DMS 273 (cell line): ENCODE data around the gene COX14.
"Not testable (repeated sequence)": the region's sequence is repeated elsewhere in the genome, so short reads cannot be mapped to it uniquely, and the experiment has no call there.

Experiments used
- DNase-seq: peaks from one replicate; lab custom pipeline; 2025; ENCODE audit not compliant: unreplicated experiment; lab: John Stamatoyannopoulos, UW

COX14 gene

GRCh38 chr12:50107416-50108268 lies 4.4 kb upstream of the COX14 start:
- no peak for DNase-seq

GRCh38 chr12:50109319-50109718 lies 2.7 kb upstream of the COX14 start:
- no peak for DNase-seq

- peak; percentile 34 for DNase-seq
These were observed 1.8 kb upstream of the COX14 start for GRCh38 chr12:50110127-50110761.

GRCh38 chr12:50110762-50111351 lies 1.2 kb upstream of the COX14 start:
- peak; percentile 34 for DNase-seq

GRCh38 chr12:50111395-50111692 lies 692 bp upstream of the COX14 start:
- no peak for DNase-seq

- peak; percentile 59 for DNase-seq
These were observed 601 bp downstream of the COX14 start for GRCh38 chr12:50112456-50113218.

- DNase-seq = no peak
These were observed 5.1 kb downstream of the COX14 start for GRCh38 chr12:50117057-50117622.

GRCh38 chr12:50119387-50119786 lies 7.4 kb downstream of the COX14 start:
- DNase-seq = no peak

GRCh38 chr12:50120521-50120920 lies 8.5 kb downstream of the COX14 start:
- DNase-seq = no peak

- no peak for DNase-seq
These were observed 8.9 kb downstream of the COX14 start for GRCh38 chr12:50120953-50121352.

GRCh38 chr12:50121641-50122040 lies 9.6 kb downstream of the COX14 start:
- DNase-seq = no peak

- DNase-seq = no peak
These were observed 11.2 kb downstream of the COX14 start for GRCh38 chr12:50123203-50123602.

- no peak for DNase-seq
These were observed 15.5 kb downstream of the COX14 start for GRCh38 chr12:50127546-50127945.

GRCh38 chr12:50129290-50129689 lies 17.3 kb downstream of the COX14 start:
- DNase-seq = no peak

GRCh38 chr12:50132505-50133135 lies 20.6 kb downstream of the COX14 start:
- DNase-seq = peak; percentile 63

GRCh38 chr12:50142993-50143392 lies 31.0 kb downstream of the COX14 start:
- no peak for DNase-seq

- no peak for DNase-seq
These were observed 33.4 kb downstream of the COX14 start for GRCh38 chr12:50145439-50145838.

- no peak for DNase-seq
These were observed 35.2 kb downstream of the COX14 start for GRCh38 chr12:50147281-50147680.

- DNase-seq = not testable (repeated sequence)
These were observed 36.0 kb downstream of the COX14 start for GRCh38 chr12:50148011-50148410.

GRCh38 chr12:50149311-50149710 lies 37.3 kb downstream of the COX14 start:
- no peak for DNase-seq
